H1 (cell line): ENCODE data around the gene CHST11. TPM values are rescaled to one million over a fixed set of nuclear protein-coding genes. Genes with fewer than 3 reads are reported as not detected.

ENCODE experiments used
- CHD7 ChIP-seq: fragments of 300-600 bp; sonication (generic); IDR thresholded peaks from 2 replicates; pipeline ENCODE4 v1.7.1; 2012; ENCODE audit warnings: low read length, moderate library complexity, mild to moderate bottlenecking, inconsistent platforms; ENCODE audit not compliant: insufficient replicate concordance
- CTBP2 ChIP-seq: IDR thresholded peaks from 2 replicates; pipeline ENCODE4 v1.7.0; 2011; ENCODE audit warnings: borderline replicate concordance, mild to moderate bottlenecking, moderate library complexity, mixed read lengths, low read length; ENCODE audit not compliant: insufficient read depth, insufficient read length
- HDAC2 ChIP-seq, 2 experiments: fragments of 300-600 bp in 1 of 2; sonication (generic) in 1 of 2; IDR thresholded peaks; 2 replicates each; pipeline ENCODE4 v1.6.1; 2011 to 2012; ENCODE audit warnings: low read depth in 2 of 2, low read length in 2 of 2, mild to moderate bottlenecking in 2 of 2, moderate library complexity in 2 of 2, borderline replicate concordance in 1 of 2, inconsistent platforms in 1 of 2
- HDAC6 ChIP-seq: IDR thresholded peaks from one replicate; pipeline ENCODE4 v1.7.1; 2012; ENCODE audit warnings: low read depth, mild to moderate bottlenecking, inconsistent platforms, low read length, moderate library complexity
- KDM1A ChIP-seq: fragments of 200-600, 300-600 bp; sonication (generic); IDR thresholded peaks from 2 replicates; pipeline ENCODE4 v1.7.1; 2016; ENCODE audit warnings: mild to moderate bottlenecking, low read length, borderline replicate concordance
- RAD21 ChIP-seq, 2 experiments: IDR thresholded peaks in 1 of 2; conservative IDR thresholded peaks in 1 of 2; 2 replicates each; pipeline ENCODE4 v1.6.1; 2011; ENCODE audit warnings: low read depth in 2 of 2, low read length in 2 of 2, improper control_type of control experiment in 1 of 2, inconsistent platforms in 1 of 2, mild to moderate bottlenecking in 1 of 2, moderate library complexity in 1 of 2
- SIRT6 ChIP-seq: IDR thresholded peaks from one replicate; pipeline ENCODE4 v1.7.1; 2012; ENCODE audit warnings: low read length, inconsistent platforms
- TBP ChIP-seq: IDR thresholded peaks from 2 replicates; pipeline ENCODE4 v1.6.1; 2011; ENCODE audit warnings: low read depth, low read length, improper control_type of control experiment
- TEAD4 ChIP-seq: IDR thresholded peaks from 2 replicates; pipeline ENCODE4 v1.6.1; 2012; ENCODE audit warnings: low read depth, low read length, inconsistent platforms, mixed read lengths
- YY1 ChIP-seq: IDR thresholded peaks from 2 replicates; pipeline ENCODE4 v1.6.1; 2011; ENCODE audit warnings: low read depth, mild to moderate bottlenecking, low read length
- polyA plus RNA-seq, 7 experiments: library from polyadenylated mRNA; depleted of rRNA in 3 of 7; stranded (reverse) in 5 of 7; unstranded in 2 of 7; fragments of >200 nt in 5 of 7; fragments of 200-250 nt in 2 of 7; gene quantifications; 1 replicate in 5 of 7; 2 replicates in 1 of 7; 4 replicates in 1 of 7; pipeline versions ENCODE4 v1.2.1 to v1.2.3, GENCODE V29; 2011 to 2013; ENCODE audit warnings: missing spikeins in 2 of 7, mixed read lengths in 2 of 7
- total RNA-seq: library from RNA; stranded (reverse); fragmentation: NEBNext Ultra II Directional; extraction: Animal tissue kit (Norgen Biotek cat#: 25700); gene quantifications from 2 replicates; pipeline ENCODE4 v1.2.1, GENCODE V29; 2021

Gene CHST11
- total and polyA plus RNA-seq, 2 of the 8 experiments (the other 6 are each of a cell fraction or from before 2014, with no cell fraction given): 14.4 to 20.8 TPM

GRCh38 chr12:104456417-104456949, at the start of gene CHST11 (continued):
- TF ChIP-seq TBP (no peak), KDM1A (no peak), HDAC2 (IDR thresholded peaks at IDR 0.05; ENCODE audit: borderline replicate concordance in 1 of 2, low read depth in 2 of 2, low read length in 2 of 2) (peak; percentile 46 to 69; a peak in 2 of 4 replicates), YY1 (peak; percentile 59), TEAD4 (no peak), HDAC6 (no peak), RAD21 (IDR thresholded peaks at IDR 0.05 in 1 of 2, conservative IDR thresholded peaks at IDR 0.05 in 1 of 2; ENCODE audit: low read depth in 2 of 2, low read length in 2 of 2) (peak; percentile 38 to 48), CHD7 (no peak), CTBP2 (peak; percentile 92), SIRT6 (no peak)
